Stimulated activated CD4-positive, alpha-beta T cell treated with anti-CD3 and anti-CD28 coated beads, TNF-alpha, amount 100 ng/mL, for 4 hours (primary cell): ENCODE results near the gene FAM161A.

ENCODE experiments used
- DNase-seq, 3 experiments: peaks; one replicate each; pipeline ENCODE4 v3.0.0-alpha.2; 2020; ENCODE audit warnings: low read depth in 3 of 3

The FAM161A gene

DNA sequence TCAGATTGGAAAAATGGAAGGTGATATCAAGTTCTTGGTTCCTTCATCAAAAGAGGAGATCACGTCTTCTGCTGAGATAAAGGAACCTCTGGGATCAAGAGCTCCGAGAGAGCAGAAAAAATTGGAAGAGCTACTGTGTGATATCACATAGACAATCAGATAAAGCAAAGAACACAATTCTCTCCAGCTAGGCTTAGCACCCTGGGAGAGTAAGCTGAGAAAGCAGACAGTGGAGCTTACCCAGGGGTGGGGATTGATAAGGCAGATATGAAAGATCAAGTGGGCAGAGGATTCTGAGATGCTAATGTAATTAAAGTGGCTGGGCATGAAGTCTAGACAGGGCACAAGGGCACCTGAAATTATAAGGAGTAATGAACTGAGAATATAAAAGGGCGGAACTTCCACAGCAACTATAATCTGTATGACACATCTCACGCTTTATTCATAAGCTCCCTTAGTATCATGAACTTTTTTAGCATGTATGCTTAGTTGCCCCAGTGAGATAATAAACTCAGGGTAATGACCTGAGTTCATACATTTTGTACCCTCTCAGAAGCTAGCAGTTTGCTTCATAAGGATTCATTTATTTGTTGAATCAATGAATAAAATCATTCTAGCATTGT, 65.8 kb downstream of the FAM161A start:
- no peak for DNase-seq

DNA sequence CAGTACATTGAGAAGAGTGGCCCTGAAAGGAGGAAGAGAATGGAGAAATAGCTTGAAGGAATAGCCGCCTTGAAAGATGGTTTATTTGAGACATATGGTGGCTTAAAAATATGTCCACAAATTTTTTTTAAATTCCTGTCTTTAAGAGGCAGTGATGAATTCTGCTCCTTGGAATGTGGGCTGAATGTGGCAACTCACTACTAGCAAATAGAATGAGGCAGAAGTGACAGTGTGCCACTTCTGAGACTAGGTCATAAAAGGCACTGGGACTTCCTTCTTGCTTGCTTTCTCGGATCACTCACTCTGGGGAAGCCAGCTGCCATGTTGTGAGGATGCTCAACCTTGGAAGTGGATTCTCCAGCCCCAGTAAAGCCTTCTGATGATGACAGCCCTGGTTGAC, 67.0 kb downstream of the FAM161A start:
- DNase-seq: no peak

DNA sequence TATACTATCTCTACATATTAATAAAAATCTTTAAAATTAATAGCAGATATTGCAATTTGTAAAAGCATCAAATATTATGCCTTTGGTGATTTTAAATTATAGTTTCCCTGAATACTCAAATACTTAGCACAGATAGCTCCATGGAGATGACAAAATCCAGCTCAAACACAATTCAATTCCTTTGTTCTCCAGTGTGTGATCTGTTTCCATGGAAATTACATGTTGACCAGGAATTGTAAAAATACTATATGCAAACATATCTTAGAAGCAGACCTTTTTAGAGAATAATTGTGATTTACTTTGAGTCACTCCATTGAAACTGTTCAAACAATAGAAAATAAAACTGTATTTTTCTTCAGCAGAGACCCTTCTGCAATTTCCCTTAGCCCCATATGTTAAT, 68.3 kb downstream of the FAM161A start:
- DNase-seq: no peak

DNA sequence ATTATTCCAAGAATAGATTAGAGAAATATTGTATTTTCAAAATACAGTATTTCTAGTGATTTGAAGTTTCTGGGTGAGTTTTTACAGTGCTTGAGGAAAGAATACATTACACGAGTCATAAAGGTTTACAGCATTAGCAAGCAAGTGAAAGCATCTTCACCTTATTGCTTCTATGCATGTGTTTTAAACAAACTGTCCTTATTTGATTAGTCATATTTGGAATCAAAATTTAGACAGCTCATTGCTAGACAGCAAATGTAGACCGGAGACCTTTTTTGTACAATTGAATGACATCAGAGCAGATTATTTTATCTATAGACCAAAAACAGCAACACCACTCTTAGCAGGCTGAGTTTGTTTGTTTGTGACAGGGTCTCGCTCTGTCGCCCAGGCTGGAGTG, 69.2 kb downstream of the FAM161A start:
- no peak for DNase-seq

DNA sequence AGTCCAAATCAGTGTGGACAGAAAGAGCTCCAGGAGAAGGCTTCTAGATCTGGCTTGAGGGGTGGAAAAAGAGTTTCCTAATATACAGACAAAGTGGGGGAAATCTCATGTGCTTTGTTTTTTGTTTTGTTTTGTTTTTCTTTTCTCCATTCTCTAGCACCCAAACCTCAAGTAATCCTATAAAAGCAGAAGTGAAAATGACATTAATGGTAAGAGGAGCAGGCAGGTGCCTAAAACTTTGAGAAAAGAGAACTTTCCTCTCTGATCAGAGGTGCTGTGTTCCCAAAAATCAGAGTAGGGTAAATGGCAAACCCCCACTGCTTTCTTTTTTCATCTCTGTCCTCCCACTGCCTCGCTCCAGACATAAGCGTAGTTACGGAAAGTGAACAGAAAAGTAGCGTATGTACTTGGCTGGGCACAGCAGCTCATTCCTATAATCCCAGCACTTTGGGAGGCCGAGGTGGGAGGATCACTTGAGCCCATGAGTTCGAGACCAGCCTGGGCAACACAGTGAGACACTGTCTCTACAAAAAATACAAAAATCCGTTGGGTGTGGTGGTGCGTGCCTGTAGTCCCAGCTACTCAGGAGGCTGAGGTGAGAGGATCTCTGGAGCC, 77.8 kb downstream of the FAM161A start:
- DNase-seq: no peak
